Breast epithelium (tissue), 3 donors: ENCODE results near the gene CD58.

ENCODE experiments used
- CTCF ChIP-seq, 3 donors: fragments of 450-650 bp; IDR thresholded peaks; one replicate each; pipeline ENCODE4 v1.5.1; 2016 to 2017; ENCODE audit warnings: antibody characterized with exemption in 3 of 3, mild to moderate bottlenecking in 3 of 3, moderate library complexity in 3 of 3
- POLR2AphosphoS5 ChIP-seq, 3 donors: sonication (generic); formaldehyde crosslinking; IDR thresholded peaks; one replicate each; pipeline ENCODE4 v1.6.1; 2017; ENCODE audit warnings: antibody characterized with exemption in 3 of 3

GRCh38 chr1:116557323-116557878 is 13.4 kb downstream of the CD58 start:
- TF ChIP-seq CTCF (IDR thresholded peaks at IDR 0.05) (no peak), POLR2AphosphoS5 (IDR thresholded peaks at IDR 0.05) (no peak)
